K562 (cell line): ENCODE data around the gene GALNT12. TPM values are rescaled to one million over a fixed set of nuclear protein-coding genes. Genes with fewer than 3 reads are reported as not detected.

ENCODE experiments used
- BCOR ChIP-seq: fragments of 450-650 bp; IDR thresholded peaks from 2 replicates; pipeline ENCODE4 v1.6.1; 2016
- ETV6 ChIP-seq, 3 experiments: fragments of 150-350 bp in 1 of 3; sonication (generic) in 1 of 3; formaldehyde crosslinking in 1 of 3; IDR thresholded peaks; 2 replicates each; pipeline versions ENCODE4 v1.6.1 to v1.8.0; 2014 to 2022; ENCODE audit warnings: borderline replicate concordance in 2 of 3, low read depth in 2 of 3, antibody characterized with exemption in 1 of 3, low read length in 1 of 3, mild to moderate bottlenecking in 1 of 3, missing genetic modification reagents in 1 of 3
- FOXJ2 ChIP-seq: fragments of 200-800 bp; sonication (Bioruptor generic); IDR thresholded peaks from 2 replicates; pipeline ENCODE4 v1.6.1; 2016; ENCODE audit warnings: missing genetic modification characterization, missing compliant biosample characterization
- HDAC1 ChIP-seq, 2 experiments: fragments of 450-650 bp; IDR thresholded peaks; 2 replicates each; pipeline ENCODE4 v1.6.1; 2016 to 2017; ENCODE audit warnings: inconsistent platforms in 1 of 2, mild to moderate bottlenecking in 1 of 2, moderate library complexity in 1 of 2
- MBD2 ChIP-seq: sonication (generic); IDR thresholded peaks from 2 replicates; pipeline ENCODE4 v1.6.1; 2016; ENCODE audit warnings: low read depth, borderline replicate concordance
- MCM2 ChIP-seq: fragments of 450-650 bp; IDR thresholded peaks from 2 replicates; pipeline ENCODE4 v1.6.1; 2017; ENCODE audit warnings: low read depth, mild to moderate bottlenecking
- NRF1 ChIP-seq, 2 experiments: fragments of 450-650 bp; IDR thresholded peaks in 1 of 2; conservative IDR thresholded peaks in 1 of 2; 2 replicates each; pipeline ENCODE4 v1.6.1; 2014; ENCODE audit warnings: mild to moderate bottlenecking in 2 of 2
- POLR2A ChIP-seq: fragments of 450-650 bp; conservative IDR thresholded peaks from 2 replicates; pipeline ENCODE4 v1.6.1; 2016
- RB1 ChIP-seq: fragments of 450-650 bp; IDR thresholded peaks from 2 replicates; pipeline ENCODE4 v1.6.1; 2017; ENCODE audit warnings: low read depth, mild to moderate bottlenecking
- SPI1 ChIP-seq: IDR thresholded peaks from 2 replicates; pipeline ENCODE4 v1.6.1; 2011; ENCODE audit warnings: low read depth, low read length, control low read depth, borderline replicate concordance
- STAT5A ChIP-seq: IDR thresholded peaks from 2 replicates; pipeline ENCODE4 v1.6.1; 2012; ENCODE audit warnings: low read length, inconsistent platforms, borderline replicate concordance
- STAT5B ChIP-seq: fragments of 250-450 bp; sonication (Bioruptor Pico); IDR thresholded peaks from 2 replicates; pipeline ENCODE4 v1.8.0; 2021; ENCODE audit warnings: mild to moderate bottlenecking, inconsistent platforms
- ZBTB2 ChIP-seq: fragments of 450-650 bp; IDR thresholded peaks from 2 replicates; pipeline ENCODE4 v1.6.1; 2016; ENCODE audit warnings: antibody characterized with exemption
- ZNF395 ChIP-seq: fragments of 200-800 bp; sonication (Bioruptor generic); IDR thresholded peaks from 2 replicates; pipeline ENCODE4 v1.6.1; 2017; ENCODE audit warnings: missing genetic modification characterization, missing compliant biosample characterization
- ZNF511 ChIP-seq: sonication (generic); formaldehyde crosslinking; IDR thresholded peaks from 2 replicates; pipeline ENCODE4 v1.8.0; 2022; ENCODE audit warnings: mild to moderate bottlenecking, missing genetic modification reagents
- polyA plus RNA-seq, 8 experiments: library from polyadenylated mRNA; depleted of rRNA in 4 of 8; stranded (reverse) in 5 of 8; unstranded in 3 of 8; fragments of >200 nt; fragmentation: Nextera tagmentation in 2 of 8; fragmentation: Illumina TruSeq in 1 of 8; extraction: Ambion mirVana in 2 of 8; extraction: Trizol in 1 of 8; gene quantifications; 2 replicates each; pipeline versions ENCODE4 v1.2.1 to v1.2.3, GENCODE V29; 2011 to 2014; ENCODE audit warnings: inconsistent platforms in 1 of 8, missing spikeins in 1 of 8
- total RNA-seq, 7 experiments: library from RNA; depleted of rRNA in 6 of 7; stranded (reverse); fragments of >200 nt in 6 of 7; fragmentation: Illumina TruSeq in 2 of 7; extraction: Trizol in 2 of 7; gene quantifications; 2 replicates each; pipeline versions ENCODE4 v1.2.1 to v1.2.3, GENCODE V29; 2011 to 2021; ENCODE audit warnings: low replicate concordance in 1 of 7
- TF ChIP-seq, protein P1 (sequence below): sonication (generic); formaldehyde crosslinking; IDR thresholded peaks from 2 replicates; pipeline ENCODE4 v1.8.0; 2022; ENCODE audit warnings: mild to moderate bottlenecking, low read depth, missing genetic modification reagents
- TF ChIP-seq, protein P2 (sequence below): fragments of 150-350 bp; IDR thresholded peaks from 2 replicates; pipeline ENCODE4 v1.6.1; 2014; ENCODE audit warnings: low read depth, mild to moderate bottlenecking, low read length, borderline replicate concordance
- TF ChIP-seq, protein P3 (sequence below): fragments of 450-650 bp; formaldehyde crosslinking; IDR thresholded peaks from 2 replicates; pipeline ENCODE4 v1.4.0; 2022; ENCODE audit warnings: mild to moderate bottlenecking, moderate library complexity

GALNT12 gene
- total and polyA plus RNA-seq, 9 of the 15 experiments (the other 6 are each of a cell fraction or from before 2014, with no cell fraction given) = 29.7 to 82.9 (median 44.2) TPM

GRCh38 chr9:98796364-98797101, 10.9 kb upstream of the GALNT12 start, which contains the start of gene ANKS6 (continued):
- no peak for TF ChIP-seq MCM2
- no peak for TF ChIP-seq FOXJ2 (tag)
- TF ChIP-seq, protein P1, sequence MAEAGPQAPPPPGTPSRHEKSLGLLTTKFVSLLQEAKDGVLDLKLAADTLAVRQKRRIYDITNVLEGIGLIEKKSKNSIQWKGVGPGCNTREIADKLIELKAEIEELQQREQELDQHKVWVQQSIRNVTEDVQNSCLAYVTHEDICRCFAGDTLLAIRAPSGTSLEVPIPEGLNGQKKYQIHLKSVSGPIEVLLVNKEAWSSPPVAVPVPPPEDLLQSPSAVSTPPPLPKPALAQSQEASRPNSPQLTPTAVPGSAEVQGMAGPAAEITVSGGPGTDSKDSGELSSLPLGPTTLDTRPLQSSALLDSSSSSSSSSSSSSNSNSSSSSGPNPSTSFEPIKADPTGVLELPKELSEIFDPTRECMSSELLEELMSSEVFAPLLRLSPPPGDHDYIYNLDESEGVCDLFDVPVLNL (CRISPR knock-in tag) = no peak
- peak; percentile 97 for TF ChIP-seq ZNF395 (CRISPR knock-in tag)
- TF ChIP-seq HDAC1 (IDR thresholded peaks at IDR 0.05) = no peak
- TF ChIP-seq, protein P2, sequence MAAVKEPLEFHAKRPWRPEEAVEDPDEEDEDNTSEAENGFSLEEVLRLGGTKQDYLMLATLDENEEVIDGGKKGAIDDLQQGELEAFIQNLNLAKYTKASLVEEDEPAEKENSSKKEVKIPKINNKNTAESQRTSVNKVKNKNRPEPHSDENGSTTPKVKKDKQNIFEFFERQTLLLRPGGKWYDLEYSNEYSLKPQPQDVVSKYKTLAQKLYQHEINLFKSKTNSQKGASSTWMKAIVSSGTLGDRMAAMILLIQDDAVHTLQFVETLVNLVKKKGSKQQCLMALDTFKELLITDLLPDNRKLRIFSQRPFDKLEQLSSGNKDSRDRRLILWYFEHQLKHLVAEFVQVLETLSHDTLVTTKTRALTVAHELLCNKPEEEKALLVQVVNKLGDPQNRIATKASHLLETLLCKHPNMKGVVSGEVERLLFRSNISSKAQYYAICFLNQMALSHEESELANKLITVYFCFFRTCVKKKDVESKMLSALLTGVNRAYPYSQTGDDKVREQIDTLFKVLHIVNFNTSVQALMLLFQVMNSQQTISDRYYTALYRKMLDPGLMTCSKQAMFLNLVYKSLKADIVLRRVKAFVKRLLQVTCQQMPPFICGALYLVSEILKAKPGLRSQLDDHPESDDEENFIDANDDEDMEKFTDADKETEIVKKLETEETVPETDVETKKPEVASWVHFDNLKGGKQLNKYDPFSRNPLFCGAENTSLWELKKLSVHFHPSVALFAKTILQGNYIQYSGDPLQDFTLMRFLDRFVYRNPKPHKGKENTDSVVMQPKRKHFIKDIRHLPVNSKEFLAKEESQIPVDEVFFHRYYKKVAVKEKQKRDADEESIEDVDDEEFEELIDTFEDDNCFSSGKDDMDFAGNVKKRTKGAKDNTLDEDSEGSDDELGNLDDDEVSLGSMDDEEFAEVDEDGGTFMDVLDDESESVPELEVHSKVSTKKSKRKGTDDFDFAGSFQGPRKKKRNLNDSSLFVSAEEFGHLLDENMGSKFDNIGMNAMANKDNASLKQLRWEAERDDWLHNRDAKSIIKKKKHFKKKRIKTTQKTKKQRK = no peak
- no peak for TF ChIP-seq STAT5A
- TF ChIP-seq ZBTB2 = no peak
- TF ChIP-seq POLR2A = peak; percentile 68
- no peak for TF ChIP-seq BCOR
- no peak for TF ChIP-seq ETV6 (IDR thresholded peaks at IDR 0.05; ENCODE audit: borderline replicate concordance in 1 of 2, low read depth in 2 of 2, low read length in 1 of 2)
- TF ChIP-seq ETV6 (CRISPR knock-in tag; IDR thresholded peaks at IDR 0.05; ENCODE audit: borderline replicate concordance) = no peak
- no peak for TF ChIP-seq MBD2
- TF ChIP-seq SPI1 = no peak
- TF ChIP-seq, protein P3, sequence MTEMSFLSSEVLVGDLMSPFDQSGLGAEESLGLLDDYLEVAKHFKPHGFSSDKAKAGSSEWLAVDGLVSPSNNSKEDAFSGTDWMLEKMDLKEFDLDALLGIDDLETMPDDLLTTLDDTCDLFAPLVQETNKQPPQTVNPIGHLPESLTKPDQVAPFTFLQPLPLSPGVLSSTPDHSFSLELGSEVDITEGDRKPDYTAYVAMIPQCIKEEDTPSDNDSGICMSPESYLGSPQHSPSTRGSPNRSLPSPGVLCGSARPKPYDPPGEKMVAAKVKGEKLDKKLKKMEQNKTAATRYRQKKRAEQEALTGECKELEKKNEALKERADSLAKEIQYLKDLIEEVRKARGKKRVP = no peak
- peak; percentile 81 to 84 for TF ChIP-seq NRF1 (conservative IDR thresholded peaks at IDR 0.05 in 1 of 2, IDR thresholded peaks at IDR 0.05 in 1 of 2)
- no peak for TF ChIP-seq STAT5B (CRISPR knock-in tag)
- peak; percentile 97 for TF ChIP-seq RB1
- TF ChIP-seq ZNF511 (CRISPR knock-in tag) = no peak
